ENCODE measurements around the gene RFX8.

RFX8 gene

DNA sequence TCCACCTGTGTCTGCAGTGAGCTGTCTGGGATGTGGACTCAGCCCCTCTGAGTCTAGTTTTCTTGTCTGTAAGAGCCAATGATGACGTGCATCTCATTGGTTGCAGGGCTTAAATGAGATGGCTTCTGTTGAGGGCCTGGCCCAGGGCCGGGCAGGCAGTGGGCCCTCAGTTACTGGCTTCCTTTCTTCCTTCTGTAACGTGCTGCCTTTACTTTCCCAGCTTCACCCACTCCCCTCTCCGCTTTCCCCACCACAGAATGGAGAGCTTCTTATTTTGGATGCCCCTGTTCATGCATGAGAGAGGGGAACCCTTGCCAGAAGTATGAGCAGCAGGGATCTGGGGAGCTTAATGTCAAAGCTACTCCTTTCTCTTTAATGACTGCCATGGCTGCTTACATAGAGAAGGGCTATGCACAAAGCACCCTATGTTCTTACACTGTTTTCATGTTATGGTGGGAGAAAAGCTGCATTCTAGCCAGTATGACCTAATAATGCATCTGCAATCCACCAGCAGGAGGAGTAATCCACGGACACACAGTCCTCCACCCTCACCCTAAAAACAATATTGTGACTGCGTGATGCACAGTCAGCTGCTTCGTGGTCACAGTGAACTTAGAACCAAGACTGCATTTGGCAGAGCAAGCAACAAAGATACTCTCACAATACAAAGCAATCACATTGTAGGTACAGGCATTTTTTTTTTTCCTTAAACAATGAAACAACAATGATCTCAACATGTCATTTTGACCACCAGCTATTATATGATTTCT lies 124.8 kb downstream of the RFX8 start:
- Histone ChIP-seq H3K36me3 (replicated peaks) (no peaks in the 10 kb centered on the region), H3K4me3 (ENCODE audit: low read depth, low read length) (no peak overlapping the region), H3K27ac (no peak overlapping the region), H3K27me3 (replicated peaks) (no peaks in the 10 kb centered on the region)
- peak; percentile 71 for DNase-seq
- in situ Hi-C loops (cut with HindIII; ENCODE audit: low pct_ligation_motif_present, low sequenced_read_pairs) = no loop called here
- TF ChIP-seq CTCF (IDR thresholded peaks at IDR 0.05; ENCODE audit: low read depth, low read length, missing control alignments) = peak; percentile 76

GRCh38 chr2:101348883-101349282 lies 126.0 kb downstream of the RFX8 start:
- no peak for DNase-seq
- TF ChIP-seq CTCF (IDR thresholded peaks at IDR 0.05; ENCODE audit: low read depth, low read length, missing control alignments) = no peak
- no peaks in the 10 kb centered on the region for H3K27me3 ChIP-seq (replicated peaks)
- H3K4me3 ChIP-seq (ENCODE audit: low read depth, low read length) = no peak overlapping the region
- H3K27ac ChIP-seq = no peak overlapping the region
- H3K36me3 ChIP-seq (replicated peaks) = no peaks in the 10 kb centered on the region
- in situ Hi-C loops (cut with HindIII; ENCODE audit: low pct_ligation_motif_present, low sequenced_read_pairs) = no loop called here
